Hepatocyte (in vitro differentiated cells): ENCODE measurements around the gene CEP128. TPM values are rescaled to one million over a fixed set of nuclear protein-coding genes. Genes with fewer than 3 reads are reported as not detected.

Source experiments
- DNase-seq: peaks from one replicate; pipeline ENCODE4 v3.0.0-alpha.2; 2016; ENCODE audit warnings: low spot score
- H2AFZ ChIP-seq: fragments of 200-600 bp; sonication (generic); 2 replicates; pipeline ENCODE4 v1.6.0; 2016; ENCODE audit warnings: antibody characterized with exemption, mild to moderate bottlenecking
- H3K27ac ChIP-seq: fragments of 200-600 bp; sonication (generic); 2 replicates; pipeline ENCODE4 v1.5.1; 2016; ENCODE audit warnings: mild to moderate bottlenecking
- H3K27me3 ChIP-seq: fragments of 200-600 bp; sonication (generic); 2 replicates; pipeline ENCODE4 v1.6.1; 2016
- H3K36me3 ChIP-seq: fragments of 200-600 bp; sonication (generic); replicated peaks from 2 replicates; pipeline ENCODE4 v1.5.1; 2016; ENCODE audit warnings: low read depth; ENCODE audit not compliant: insufficient read depth
- H3K4me1 ChIP-seq: fragments of 200-600 bp; sonication (generic); 2 replicates; pipeline ENCODE4 v1.5.1; 2016; ENCODE audit warnings: mild to moderate bottlenecking, moderate library complexity; ENCODE audit not compliant: insufficient read depth
- H3K4me2 ChIP-seq: fragments of 200-600 bp; sonication (generic); 2 replicates; pipeline ENCODE4 v1.6.0; 2016
- H3K4me3 ChIP-seq: fragments of 200-600 bp; sonication (generic); 2 replicates; pipeline ENCODE4 v1.5.1; 2016; ENCODE audit warnings: mild to moderate bottlenecking
- H3K79me2 ChIP-seq: fragments of 200-600 bp; sonication (generic); 2 replicates; pipeline ENCODE4 v1.6.0; 2017; ENCODE audit warnings: mild to moderate bottlenecking
- H3K9me2 ChIP-seq: fragments of 200-600 bp; sonication (generic); replicated peaks from 2 replicates; pipeline ENCODE4 v1.6.0; 2017; ENCODE audit warnings: mild to moderate bottlenecking; ENCODE audit not compliant: insufficient read depth
- H3K9me3 ChIP-seq: fragments of 200-600 bp; sonication (generic); 2 replicates; pipeline ENCODE4 v1.5.1; 2016; ENCODE audit warnings: low read depth, mild to moderate bottlenecking
- H4K20me1 ChIP-seq: fragments of 200-600 bp; sonication (generic); 2 replicates; pipeline ENCODE4 v1.6.0; 2016; ENCODE audit warnings: mild to moderate bottlenecking; ENCODE audit not compliant: insufficient read depth, poor library complexity, severe bottlenecking
- CTCF ChIP-seq: fragments of 200-600 bp; sonication (generic); IDR thresholded peaks from 2 replicates; pipeline ENCODE4 v1.5.1; 2016; ENCODE audit warnings: antibody characterized with exemption, mild to moderate bottlenecking; ENCODE audit not compliant: poor library complexity
- EZH2 ChIP-seq: fragments of 200-600 bp; sonication (generic); IDR thresholded peaks from 2 replicates; pipeline ENCODE4 v1.6.1; 2016; ENCODE audit warnings: antibody characterized with exemption, mild to moderate bottlenecking, borderline replicate concordance
- EZH2phosphoT487 ChIP-seq: fragments of 200-600 bp; sonication (generic); IDR thresholded peaks from one replicate; pipeline ENCODE4 v1.6.1; 2018; ENCODE audit warnings: antibody characterized with exemption, mild to moderate bottlenecking, low read depth, moderate library complexity; ENCODE audit not compliant: unreplicated experiment, severe bottlenecking
- WGBS: methylation state at CpG from one replicate; pipeline ENCODE4 v1.1.6; 2016; ENCODE audit warnings: low lambda C conversion rate; ENCODE audit errors: missing lambda C conversion rate; 5-methylcytosine and 5-hydroxymethylcytosine counted together
- polyA plus RNA-seq: library from polyadenylated mRNA; unstranded; fragments of >200 nt; fragmentation: Nextera tagmentation; extraction: Ambion mirVana; gene quantifications from 2 replicates; pipeline ENCODE4 v1.2.1, GENCODE V29; 2016
- total RNA-seq: library from RNA; depleted of rRNA; stranded (reverse); fragments of >200 nt; gene quantifications from 2 replicates; pipeline ENCODE4 v1.2.3, GENCODE V29; 2014

CEP128 gene
- total and polyA plus RNA-seq, 2 experiments from 2014 or later, result 1.4 to 3.6 TPM

DNA sequence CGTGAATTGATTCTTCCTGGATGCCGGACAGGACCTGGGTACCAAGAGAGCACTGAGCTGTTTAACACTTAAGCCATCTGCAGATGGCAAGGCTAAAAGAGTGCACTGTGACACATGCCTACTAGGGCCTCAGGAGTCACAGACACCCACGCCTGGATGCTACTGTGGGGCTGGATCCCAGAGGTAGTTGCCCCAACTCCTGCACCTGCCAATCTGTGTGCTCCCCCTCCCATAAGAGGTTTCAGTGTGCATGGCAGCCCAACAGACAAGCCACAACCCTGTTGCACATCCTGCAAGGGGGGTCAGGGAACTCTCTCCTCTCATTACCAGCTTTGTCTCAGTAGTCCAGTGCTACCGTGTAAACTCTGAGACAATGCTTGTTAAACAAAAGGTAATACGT is 169.0 kb downstream of the CEP128 start:
- Histone ChIP-seq H3K9me2 (no peaks in the 10 kb centered on the region), H3K4me3 (no peak overlapping the region), H3K79me2 (no peaks in the 10 kb centered on the region), H3K36me3 (no peaks in the 10 kb centered on the region), H3K4me1 (no peaks in the 10 kb centered on the region), H3K9me3 (no peaks in the 10 kb centered on the region), H4K20me1 (no peaks in the 10 kb centered on the region), H2AFZ (no peak overlapping the region), H3K4me2 (no peak overlapping the region), H3K27me3 (no peaks in the 10 kb centered on the region), H3K27ac (no peak overlapping the region)
- TF ChIP-seq EZH2 (no peak), EZH2phosphoT487 (no peak), CTCF (no peak)
- WGBS, result 93% methylated on average over 5 of the region's 5 CpGs
- no peak for DNase-seq

DNA sequence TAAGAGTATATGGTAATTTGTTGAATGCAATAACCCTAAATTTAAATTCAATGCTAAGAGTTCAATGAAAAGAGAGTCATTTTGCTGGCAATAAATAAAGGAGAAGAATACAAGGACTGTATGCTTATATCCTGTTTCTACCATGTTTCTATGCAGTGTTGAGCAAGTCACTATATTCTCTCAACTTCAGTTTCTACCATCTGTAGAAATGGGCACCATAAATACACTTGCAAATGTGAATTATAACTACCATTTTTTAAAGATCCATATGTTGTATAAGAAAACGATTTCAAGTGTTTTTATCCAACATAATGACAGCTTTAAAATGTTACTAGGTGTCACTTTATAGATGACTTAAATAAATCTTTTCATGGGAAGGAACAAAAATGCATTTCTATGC is 170.3 kb downstream of the CEP128 start:
- H3K79me2 ChIP-seq, result no peaks in the 10 kb centered on the region
- no peak overlapping the region for H3K4me3 ChIP-seq
- no peaks in the 10 kb centered on the region for H3K4me1 ChIP-seq
- H2AFZ ChIP-seq, result no peak overlapping the region
- no peak for DNase-seq
- H3K27ac ChIP-seq, result no peak overlapping the region
- no peaks in the 10 kb centered on the region for H4K20me1 ChIP-seq
- H3K9me3 ChIP-seq, result no peaks in the 10 kb centered on the region
- 81% methylated on average over 1 of the region's 1 CpG for WGBS
- no peaks in the 10 kb centered on the region for H3K27me3 ChIP-seq
- no peaks in the 10 kb centered on the region for H3K9me2 ChIP-seq
- TF ChIP-seq CTCF, result no peak
- TF ChIP-seq EZH2, result no peak
- no peak for TF ChIP-seq EZH2phosphoT487
- H3K4me2 ChIP-seq, result no peak overlapping the region
- H3K36me3 ChIP-seq, result no peaks in the 10 kb centered on the region

DNA sequence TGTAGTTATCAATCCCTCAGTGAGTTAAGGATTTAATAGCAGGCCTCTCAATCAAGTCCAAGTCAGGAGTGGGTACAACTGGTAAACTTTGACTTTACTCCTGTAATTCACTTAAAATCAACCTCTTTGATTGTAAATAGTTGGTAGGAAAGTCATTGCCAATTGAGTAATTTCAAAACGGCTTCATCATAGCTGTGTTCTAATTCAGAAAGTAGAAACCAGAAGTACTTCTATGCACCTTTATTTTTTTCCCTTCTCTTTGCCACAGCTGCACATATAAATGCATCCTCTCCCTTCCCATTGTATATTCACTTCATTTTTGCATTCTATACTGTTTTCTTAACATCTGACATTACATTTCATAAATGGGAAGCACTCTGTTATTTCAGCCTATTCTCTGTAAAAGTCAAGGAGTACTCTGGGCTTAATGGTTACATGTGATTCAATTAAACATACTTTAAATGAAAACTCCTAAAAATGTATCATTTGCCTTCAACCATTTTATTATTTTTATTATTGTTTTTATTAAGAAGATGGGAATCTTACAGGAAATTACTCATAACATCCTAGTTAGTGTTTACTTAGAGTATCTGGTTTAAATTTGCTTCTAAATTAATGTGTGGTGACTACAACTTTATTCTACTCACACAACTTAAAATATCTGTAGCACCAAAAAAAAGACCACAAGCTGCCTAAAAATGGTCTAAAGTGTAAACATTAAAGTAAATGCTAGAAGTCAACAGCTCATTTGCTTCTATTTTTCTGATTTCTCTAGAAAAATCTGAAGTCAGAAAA is 171.2 kb downstream of the CEP128 start:
- Histone ChIP-seq H2AFZ (no peak overlapping the region), H4K20me1 (no peaks in the 10 kb centered on the region), H3K27ac (no peak overlapping the region), H3K4me2 (no peak overlapping the region), H3K9me2 (no peaks in the 10 kb centered on the region), H3K9me3 (no peaks in the 10 kb centered on the region), H3K4me1 (no peaks in the 10 kb centered on the region), H3K4me3 (no peak overlapping the region), H3K79me2 (no peaks in the 10 kb centered on the region), H3K27me3 (no peaks in the 10 kb centered on the region), H3K36me3 (no peaks in the 10 kb centered on the region)
- 83% methylated on average over 1 of the region's 1 CpG for WGBS
- no peak for DNase-seq
- TF ChIP-seq EZH2, result no peak
- TF ChIP-seq EZH2phosphoT487, result no peak
- TF ChIP-seq CTCF, result no peak
